Colonic mucosa (tissue), 4 donors: ENCODE results near the gene PCDHAC2. TPM values are rescaled to one million over a fixed set of nuclear protein-coding genes. Genes with fewer than 3 reads are reported as not detected.
A peak's percentile ranks its signal among the peaks of the same experiment; 100 is the strongest.

Experiments
- DNase-seq: peaks from one replicate; pipeline ENCODE4 v3.0.0-alpha.2; 2020
- H3K27ac ChIP-seq: fragments of 200-600 bp; one replicate; pipeline ENCODE4 v1.8.0; 2021
- H3K27me3 ChIP-seq: fragments of 200-600 bp; one replicate; pipeline ENCODE4 v1.8.0; 2021
- H3K36me3 ChIP-seq: fragments of 200-600 bp; one replicate; pipeline ENCODE4 v1.8.0; 2021
- H3K4me1 ChIP-seq: fragments of 200-600 bp; one replicate; pipeline ENCODE4 v1.8.0; 2021; ENCODE audit warnings: mild to moderate bottlenecking
- H3K4me3 ChIP-seq: fragments of 200-600 bp; one replicate; pipeline ENCODE4 v1.8.0; 2021
- H3K9ac ChIP-seq, 2 donors: one replicate each; pipeline ENCODE4 v1.7.0; 2013; ENCODE audit warnings: control low read depth in 2 of 2, low read depth in 2 of 2, low read length in 2 of 2
- H3K9me3 ChIP-seq: fragments of 200-600 bp; one replicate; pipeline ENCODE4 v1.8.0; 2021
- intact Hi-C: fragments of 100-400 bp; cut with DNase I; formaldehyde crosslinking; loops from one replicate; pipeline ENCODE4 v1.14.1; 2022
- total RNA-seq, 2 donors: library from RNA; stranded (reverse); fragmentation: NEBNext Ultra II Directional in 1 of 2; extraction: Animal tissue kit (Norgen Biotek cat#: 25700) in 1 of 2; gene quantifications; one replicate each; pipeline ENCODE4 v1.2.1, GENCODE V29; 2021
- TF ChIP-seq, protein P1 (sequence below): fragments of 200-600 bp; IDR thresholded peaks from one replicate; pipeline ENCODE4 v1.8.0; 2022; ENCODE audit warnings: antibody characterized with exemption, mild to moderate bottlenecking
- donor health status: healthy.
- donor health status: DM: no; HTN: no; CAD: no.
- donor health status: DM: no; HTN: no; CAD: no.

PCDHAC2 gene, protein sequence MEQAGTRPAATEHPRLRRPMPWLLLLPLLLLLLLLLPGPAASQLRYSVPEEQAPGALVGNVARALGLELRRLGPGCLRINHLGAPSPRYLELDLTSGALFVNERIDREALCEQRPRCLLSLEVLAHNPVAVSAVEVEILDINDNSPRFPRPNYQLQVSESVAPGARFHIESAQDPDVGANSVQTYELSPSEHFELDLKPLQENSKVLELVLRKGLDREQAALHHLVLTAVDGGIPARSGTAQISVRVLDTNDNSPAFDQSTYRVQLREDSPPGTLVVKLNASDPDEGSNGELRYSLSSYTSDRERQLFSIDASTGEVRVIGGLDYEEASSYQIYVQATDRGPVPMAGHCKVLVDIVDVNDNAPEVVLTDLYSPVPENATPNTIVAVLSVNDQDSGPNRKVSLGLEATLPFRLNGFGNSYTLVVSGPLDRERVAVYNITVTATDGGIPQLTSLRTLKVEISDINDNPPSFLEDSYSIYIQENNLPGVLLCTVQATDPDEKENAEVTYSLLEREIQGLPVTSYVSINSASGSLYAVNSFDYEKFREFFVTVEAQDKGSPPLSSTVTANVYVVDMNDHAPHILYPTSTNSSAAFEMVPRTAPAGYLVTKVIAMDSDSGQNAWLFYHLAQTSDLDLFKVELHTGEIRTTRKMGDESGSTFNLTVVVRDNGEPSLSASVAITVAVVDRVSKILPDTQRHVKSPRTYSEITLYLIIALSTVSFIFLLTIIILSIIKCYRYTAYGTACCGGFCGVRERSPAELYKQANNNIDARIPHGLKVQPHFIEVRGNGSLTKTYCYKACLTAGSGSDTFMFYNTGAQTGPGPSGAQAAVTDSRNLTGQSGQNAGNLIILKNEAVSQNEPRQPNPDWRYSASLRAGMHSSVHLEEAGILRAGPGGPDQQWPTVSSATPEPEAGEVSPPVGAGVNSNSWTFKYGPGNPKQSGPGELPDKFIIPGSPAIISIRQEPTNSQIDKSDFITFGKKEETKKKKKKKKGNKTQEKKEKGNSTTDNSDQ
- under 1 TPM; 0.05 to 0.32 TPM for total RNA-seq

- peak within 1 kb of the TSS in 1 of 2 donors; percentile 2 for H3K9ac ChIP-seq
- no peak for DNase-seq
These were observed at the start of gene PCDHAC2 for GRCh38 chr5:140966293-140967225. Gene PCDHAC2 (plus strand): TSS chr5:140966476. CDS start chr5:140966767, 291 bp downstream.

DNA sequence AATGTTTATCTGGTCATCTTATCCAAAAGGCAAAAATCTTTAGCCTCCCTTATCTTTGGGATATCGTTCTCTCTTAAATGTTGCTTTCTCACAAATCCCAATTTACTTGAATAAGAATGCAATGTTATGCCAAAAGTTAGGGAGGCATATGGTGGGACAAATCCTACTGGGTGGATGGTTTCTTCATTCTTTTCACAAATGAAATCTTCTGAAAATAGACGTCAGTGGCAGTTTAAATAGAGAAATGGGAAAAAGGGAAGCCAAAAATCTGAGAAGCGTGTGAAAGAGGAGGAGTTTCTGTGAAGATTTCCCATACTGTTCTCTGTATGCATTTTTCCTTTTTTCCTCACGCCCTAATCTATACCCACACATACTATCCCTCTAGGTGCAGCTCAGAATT, 42.7 kb upstream of the PCDHAC2 start:
- no peak for DNase-seq
- intact Hi-C loops = no loop called here
- no peaks in the 10 kb centered on the region for H3K4me1 ChIP-seq

More at GRCh38 chr5:140966293-140967225, at the start of gene PCDHAC2:
- peaks cover 2% of the 10 kb centered on the region for H3K27me3 ChIP-seq
- no peak within 1 kb of the TSS for H3K27ac ChIP-seq
- H3K4me3 ChIP-seq = peak within 1 kb of the TSS; percentile 29
- intact Hi-C loops = no loop called here
- H3K9me3 ChIP-seq = no peaks in the 10 kb centered on the region
- H3K36me3 ChIP-seq = no peaks in the 10 kb centered on the region
- no peaks in the 10 kb centered on the region for H3K4me1 ChIP-seq
- TF ChIP-seq, protein P1, sequence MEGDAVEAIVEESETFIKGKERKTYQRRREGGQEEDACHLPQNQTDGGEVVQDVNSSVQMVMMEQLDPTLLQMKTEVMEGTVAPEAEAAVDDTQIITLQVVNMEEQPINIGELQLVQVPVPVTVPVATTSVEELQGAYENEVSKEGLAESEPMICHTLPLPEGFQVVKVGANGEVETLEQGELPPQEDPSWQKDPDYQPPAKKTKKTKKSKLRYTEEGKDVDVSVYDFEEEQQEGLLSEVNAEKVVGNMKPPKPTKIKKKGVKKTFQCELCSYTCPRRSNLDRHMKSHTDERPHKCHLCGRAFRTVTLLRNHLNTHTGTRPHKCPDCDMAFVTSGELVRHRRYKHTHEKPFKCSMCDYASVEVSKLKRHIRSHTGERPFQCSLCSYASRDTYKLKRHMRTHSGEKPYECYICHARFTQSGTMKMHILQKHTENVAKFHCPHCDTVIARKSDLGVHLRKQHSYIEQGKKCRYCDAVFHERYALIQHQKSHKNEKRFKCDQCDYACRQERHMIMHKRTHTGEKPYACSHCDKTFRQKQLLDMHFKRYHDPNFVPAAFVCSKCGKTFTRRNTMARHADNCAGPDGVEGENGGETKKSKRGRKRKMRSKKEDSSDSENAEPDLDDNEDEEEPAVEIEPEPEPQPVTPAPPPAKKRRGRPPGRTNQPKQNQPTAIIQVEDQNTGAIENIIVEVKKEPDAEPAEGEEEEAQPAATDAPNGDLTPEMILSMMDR = no peak

GRCh38 chr5:140925806-140926442, 40.4 kb upstream of the PCDHAC2 start, which contains the start of gene PCDHAC1:
Gene PCDHAC1 (plus strand): TSS chr5:140926299. CDS start chr5:140926893, 594 bp downstream.
- Histone ChIP-seq H3K27ac (no peak within 1 kb of the TSS), H3K27me3 (no peaks in the 10 kb centered on the region), H3K4me1 (no peaks in the 10 kb centered on the region), H3K9ac (no peak within 1 kb of the TSS), H3K9me3 (no peaks in the 10 kb centered on the region), H3K4me3 (peak within 1 kb of the TSS; percentile 30), H3K36me3 (no peaks in the 10 kb centered on the region)
- TF ChIP-seq, protein P1 = no peak
- intact Hi-C loops = no loop called here
- no peak for DNase-seq

More for the DNA sequence above, 42.7 kb upstream of the PCDHAC2 start:
- TF ChIP-seq, protein P1 = no peak
- no peak overlapping the region for H3K9ac ChIP-seq
- no peaks in the 10 kb centered on the region for H3K27me3 ChIP-seq
- no peaks in the 10 kb centered on the region for H3K36me3 ChIP-seq
- H3K27ac ChIP-seq = no peak overlapping the region
- no peak overlapping the region for H3K4me3 ChIP-seq
- no peaks in the 10 kb centered on the region for H3K9me3 ChIP-seq

GRCh38 chr5:140926443-140927227, 39.6 kb upstream of the PCDHAC2 start:
- H3K9ac ChIP-seq = no peak overlapping the region
- TF ChIP-seq, protein P1 = peak; percentile 42

More at GRCh38 chr5:140926443-140927227, 39.6 kb upstream of the PCDHAC2 start:
- Histone ChIP-seq H3K4me3 (peak overlapping the region; percentile 30), H3K9me3 (no peaks in the 10 kb centered on the region), H3K4me1 (no peaks in the 10 kb centered on the region), H3K27me3 (no peaks in the 10 kb centered on the region), H3K36me3 (no peaks in the 10 kb centered on the region), H3K27ac (no peak overlapping the region)
- peak; percentile 42 for DNase-seq
- intact Hi-C loops = no loop called here
